ENCODE data around the gene STRN.

STRN gene

DNA sequence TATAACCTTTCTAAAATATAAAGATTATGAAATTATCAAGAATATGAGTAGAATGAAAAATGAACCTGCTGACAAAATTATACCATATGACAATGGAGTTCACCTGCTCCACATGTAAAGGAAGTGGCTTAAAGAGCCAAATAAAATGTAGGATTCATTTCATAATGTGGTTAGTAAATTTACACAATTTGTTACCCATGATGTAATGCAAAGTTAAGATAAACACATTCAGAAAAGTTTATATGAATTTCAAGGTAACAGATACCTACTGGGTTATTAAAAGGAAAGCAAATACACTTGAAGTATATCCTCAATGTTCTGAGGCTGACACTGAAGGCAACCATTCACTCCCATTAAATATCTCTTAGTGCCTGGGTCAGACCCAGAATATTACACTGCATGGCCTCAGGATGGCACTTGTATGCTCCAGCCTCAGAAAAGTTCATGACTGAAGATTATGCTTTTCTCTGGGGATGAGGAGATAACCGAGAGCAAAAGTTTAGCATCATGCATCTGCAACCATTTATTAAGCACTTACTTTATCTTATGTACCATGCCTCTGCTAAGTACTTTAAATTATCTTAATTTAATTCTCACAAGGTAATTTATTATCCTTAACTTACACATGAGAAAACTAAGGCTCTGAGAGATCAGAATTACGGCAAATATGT, 6.2 kb downstream of the STRN start:
- H3K4me3 Mint-ChIP-seq: no peak overlapping the region

DNA sequence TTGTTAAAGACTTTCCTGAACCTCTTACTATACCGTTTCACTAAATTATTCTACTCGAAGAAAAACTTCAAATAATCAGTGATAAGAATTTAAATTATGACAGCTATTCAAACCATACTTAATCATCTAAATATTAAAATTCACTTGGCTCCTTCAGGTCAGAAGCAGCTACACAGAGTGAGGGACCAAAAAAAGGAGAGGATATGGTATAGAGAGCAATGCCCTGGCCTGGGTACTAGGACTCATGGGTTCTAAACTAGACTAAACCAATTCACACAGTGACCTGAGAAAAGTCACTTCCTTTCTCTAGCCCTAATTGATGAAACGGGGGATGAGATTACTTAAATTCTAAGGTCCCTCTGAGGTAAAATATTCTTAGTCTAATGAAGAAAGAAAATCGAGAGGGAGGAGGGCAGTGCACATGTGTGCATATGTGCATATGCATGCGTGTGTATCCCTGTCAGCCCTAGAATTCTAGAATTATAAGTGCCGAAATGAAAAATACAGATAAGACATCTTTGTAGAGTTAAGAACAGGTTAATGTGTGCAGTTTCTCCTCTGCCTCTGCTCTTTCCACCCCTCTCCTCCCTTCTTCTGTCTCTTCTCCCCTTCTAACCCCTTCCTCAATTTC, 11.2 kb downstream of the STRN start:
- H3K4me3 Mint-ChIP-seq: no peak overlapping the region

More for the DNA sequence above, 6.2 kb downstream of the STRN start:
- H3K4me1 Mint-ChIP-seq: peaks cover 17% of the 10 kb centered on the region
- H3K27ac Mint-ChIP-seq: no peak overlapping the region
- H3K36me3 Mint-ChIP-seq (ENCODE audit: low read depth): peaks cover 8% of the 10 kb centered on the region
- TF ChIP-seq, protein P1, sequence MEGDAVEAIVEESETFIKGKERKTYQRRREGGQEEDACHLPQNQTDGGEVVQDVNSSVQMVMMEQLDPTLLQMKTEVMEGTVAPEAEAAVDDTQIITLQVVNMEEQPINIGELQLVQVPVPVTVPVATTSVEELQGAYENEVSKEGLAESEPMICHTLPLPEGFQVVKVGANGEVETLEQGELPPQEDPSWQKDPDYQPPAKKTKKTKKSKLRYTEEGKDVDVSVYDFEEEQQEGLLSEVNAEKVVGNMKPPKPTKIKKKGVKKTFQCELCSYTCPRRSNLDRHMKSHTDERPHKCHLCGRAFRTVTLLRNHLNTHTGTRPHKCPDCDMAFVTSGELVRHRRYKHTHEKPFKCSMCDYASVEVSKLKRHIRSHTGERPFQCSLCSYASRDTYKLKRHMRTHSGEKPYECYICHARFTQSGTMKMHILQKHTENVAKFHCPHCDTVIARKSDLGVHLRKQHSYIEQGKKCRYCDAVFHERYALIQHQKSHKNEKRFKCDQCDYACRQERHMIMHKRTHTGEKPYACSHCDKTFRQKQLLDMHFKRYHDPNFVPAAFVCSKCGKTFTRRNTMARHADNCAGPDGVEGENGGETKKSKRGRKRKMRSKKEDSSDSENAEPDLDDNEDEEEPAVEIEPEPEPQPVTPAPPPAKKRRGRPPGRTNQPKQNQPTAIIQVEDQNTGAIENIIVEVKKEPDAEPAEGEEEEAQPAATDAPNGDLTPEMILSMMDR (IDR thresholded peaks at IDR 0.05; ENCODE audit: unreplicated experiment in 3 of 3): no peak
- H3K27me3 Mint-ChIP-seq (ENCODE audit: low read depth): no peaks in the 10 kb centered on the region
- no peaks in the 10 kb centered on the region for H3K9me3 Mint-ChIP-seq

DNA sequence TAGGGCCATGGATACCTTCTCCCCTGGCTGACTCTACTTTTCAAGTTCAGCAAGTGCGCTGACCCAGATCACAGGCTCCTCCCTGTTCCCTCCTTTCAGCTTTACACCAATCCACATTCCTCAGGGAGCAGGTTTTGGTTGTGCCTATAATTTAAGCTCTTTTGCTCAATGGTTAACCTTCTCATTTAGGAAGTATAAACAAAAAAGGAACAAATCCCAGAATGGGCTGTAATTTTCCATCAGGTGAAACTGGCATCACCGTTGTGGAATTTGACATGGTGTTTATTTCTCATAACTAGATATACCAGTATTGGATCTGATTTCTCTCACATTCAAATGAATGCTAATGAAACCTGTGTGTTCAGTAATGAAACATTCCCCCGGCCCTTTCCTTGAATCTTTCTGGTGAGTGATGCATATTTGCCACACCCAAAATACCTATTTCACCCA, 13.6 kb downstream of the STRN start:
- Mint-ChIP-seq H3K27me3 (ENCODE audit: low read depth) (no peaks in the 10 kb centered on the region), H3K4me1 (peaks cover 22% of the 10 kb centered on the region), H3K4me3 (no peak overlapping the region), H3K36me3 (ENCODE audit: low read depth) (no peaks in the 10 kb centered on the region), H3K27ac (peak overlapping the region; percentile 31 to 64 (median 64)), H3K9me3 (no peaks in the 10 kb centered on the region)
- TF ChIP-seq, protein P1 (IDR thresholded peaks at IDR 0.05; ENCODE audit: unreplicated experiment in 3 of 3): no peak

More for the DNA sequence above, 11.2 kb downstream of the STRN start:
- Mint-ChIP-seq H3K36me3 (ENCODE audit: low read depth) (peaks cover 8% of the 10 kb centered on the region), H3K27ac (no peak overlapping the region), H3K27me3 (ENCODE audit: low read depth) (no peaks in the 10 kb centered on the region), H3K4me1 (peaks cover 22% of the 10 kb centered on the region), H3K9me3 (no peaks in the 10 kb centered on the region)
- TF ChIP-seq, protein P1 (IDR thresholded peaks at IDR 0.05; ENCODE audit: unreplicated experiment in 3 of 3): no peak

DNA sequence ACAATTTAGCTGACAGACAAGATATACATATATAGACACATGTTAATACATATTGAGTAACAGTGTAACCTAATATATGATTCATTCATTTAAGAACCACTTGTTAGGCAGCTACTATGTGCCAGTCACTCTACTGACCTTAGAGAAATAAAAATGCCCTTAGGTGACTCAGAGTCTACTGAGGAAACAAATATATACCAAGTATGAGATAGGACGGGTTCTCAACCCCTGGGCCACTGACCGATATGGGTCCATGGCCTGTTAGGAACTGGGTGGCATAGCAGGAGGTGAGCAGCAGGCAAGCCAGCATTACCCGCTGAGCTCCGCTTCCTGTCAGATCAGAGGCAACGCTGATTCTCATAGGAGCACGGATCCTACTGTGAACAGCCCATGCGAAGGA, 14.8 kb downstream of the STRN start:
- Mint-ChIP-seq H3K4me1 (peaks cover 22% of the 10 kb centered on the region), H3K36me3 (ENCODE audit: low read depth) (no peaks in the 10 kb centered on the region), H3K4me3 (no peak overlapping the region), H3K27me3 (ENCODE audit: low read depth) (no peaks in the 10 kb centered on the region), H3K27ac (peak overlapping the region; percentile 7 to 64 (median 31)), H3K9me3 (no peaks in the 10 kb centered on the region)
- TF ChIP-seq, protein P1 (IDR thresholded peaks at IDR 0.05; ENCODE audit: unreplicated experiment in 3 of 3): no peak

DNA sequence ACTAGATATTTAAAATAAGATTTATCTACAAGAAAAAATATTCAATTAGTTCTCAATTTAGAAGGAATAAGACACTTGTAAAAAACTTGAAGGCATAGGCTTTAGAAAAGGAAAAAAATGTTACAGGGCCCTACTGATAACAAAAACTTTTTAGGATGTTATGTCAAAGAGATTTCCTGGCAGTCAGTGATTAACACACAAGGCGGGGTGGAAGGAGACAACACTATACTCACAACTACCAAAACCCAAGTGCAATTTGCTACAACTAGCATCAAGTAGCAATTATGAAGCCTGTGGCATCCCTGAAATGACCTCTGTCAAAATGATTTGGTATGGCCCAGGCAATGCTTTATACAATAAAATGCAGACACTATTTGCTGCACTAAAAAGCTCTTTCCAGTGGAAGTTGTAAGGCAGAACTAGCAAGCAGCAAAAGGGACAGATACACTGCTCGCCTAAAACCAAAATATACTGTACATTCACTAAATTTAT, 15.3 kb downstream of the STRN start:
- Mint-ChIP-seq H3K9me3 (no peaks in the 10 kb centered on the region), H3K36me3 (ENCODE audit: low read depth) (no peaks in the 10 kb centered on the region), H3K4me1 (peaks cover 22% of the 10 kb centered on the region), H3K27me3 (ENCODE audit: low read depth) (no peaks in the 10 kb centered on the region), H3K27ac (peak overlapping the region; percentile 7 to 64 (median 31)), H3K4me3 (no peak overlapping the region)
- TF ChIP-seq, protein P1 (IDR thresholded peaks at IDR 0.05; ENCODE audit: unreplicated experiment in 3 of 3): no peak
